GM12872 (cell line): Measurements from ENCODE around the gene NAA60.

Source experiments
- CTCF ChIP-seq: IDR thresholded peaks from 3 replicates; pipeline ENCODE4 v1.5.1; 2011; ENCODE audit warnings: low read depth, mild to moderate bottlenecking, low read length, moderate library complexity; ENCODE audit not compliant: insufficient read depth

The NAA60 gene

GRCh38 chr16:3529175-3529574, 85.7 kb downstream of the NAA60 start:
- no peak for TF ChIP-seq CTCF

DNA sequence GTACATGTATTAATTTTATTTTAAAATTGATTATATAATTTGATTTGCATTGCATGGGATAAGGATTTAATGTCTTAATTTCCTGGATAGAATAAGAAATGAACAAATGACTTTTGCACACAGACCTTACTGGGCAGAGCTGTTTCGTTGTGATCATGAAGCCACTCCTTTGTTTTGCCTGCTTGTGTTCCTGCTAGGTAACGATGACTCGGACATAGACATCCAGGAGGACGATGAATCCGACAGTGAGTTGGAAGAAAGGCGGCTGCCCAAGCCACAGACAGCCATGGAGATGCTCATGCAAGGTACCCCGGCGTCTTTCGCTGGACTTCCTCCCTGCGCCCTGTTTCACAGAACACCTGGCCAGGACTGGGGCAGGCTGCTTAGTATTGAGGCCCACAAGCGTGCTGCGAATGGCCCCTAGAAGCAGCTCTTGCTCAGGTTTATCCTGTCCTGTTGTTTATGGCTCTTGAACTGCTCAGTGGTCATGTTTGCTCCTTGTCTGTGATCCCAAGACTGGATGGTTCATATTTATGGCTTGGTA, 87.0 kb downstream of the NAA60 start:
- TF ChIP-seq CTCF: no peak

GRCh38 chr16:3532741-3533140, 89.3 kb downstream of the NAA60 start:
- no peak for TF ChIP-seq CTCF

DNA sequence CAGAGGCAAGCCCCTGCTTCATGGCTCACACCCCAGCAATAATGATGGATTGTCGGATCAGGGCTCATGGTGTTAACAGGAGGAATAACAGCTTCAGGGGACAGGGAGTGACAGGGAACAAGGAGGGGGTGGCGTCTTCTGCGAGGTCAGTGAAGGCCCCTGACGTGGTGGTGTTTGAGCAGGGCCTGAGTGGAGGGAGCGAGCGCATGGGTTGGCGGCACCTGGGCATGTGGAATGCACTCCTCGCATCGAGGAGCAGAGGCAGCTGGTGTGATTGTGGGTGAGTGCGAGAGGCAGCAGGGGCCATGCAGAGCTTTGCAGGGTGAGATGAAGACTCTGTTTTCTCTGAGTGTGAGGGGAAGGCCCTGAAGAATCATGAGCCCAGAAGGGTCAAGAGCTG, 90.6 kb downstream of the NAA60 start:
- TF ChIP-seq CTCF: no peak

DNA sequence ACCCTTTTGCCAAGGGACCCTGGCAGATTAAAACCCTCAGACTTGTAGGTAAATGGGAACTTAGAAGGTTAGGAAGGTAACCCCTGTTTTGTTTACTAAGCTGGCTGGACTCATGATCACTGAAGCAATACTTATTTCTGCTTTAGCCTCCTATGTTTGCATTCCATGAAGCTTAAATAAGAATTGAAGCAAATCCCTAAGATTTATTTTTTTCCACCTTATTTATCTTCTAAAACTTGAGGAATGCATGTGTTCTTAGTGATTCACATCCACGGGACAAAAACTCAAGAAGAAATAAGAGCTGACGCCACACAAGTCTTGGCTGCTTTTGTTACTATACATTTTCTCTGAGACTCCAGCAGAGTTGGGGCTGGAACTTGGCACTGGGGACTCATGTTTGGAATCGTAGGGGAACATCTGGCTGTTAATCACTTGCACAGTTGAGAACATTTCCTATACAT, 92.8 kb downstream of the NAA60 start:
- TF ChIP-seq CTCF: no peak
